SKM-1 (cell line): ENCODE measurements around the gene MICAL3.

Experiments used
- DNase-seq: peaks from one replicate; lab custom pipeline; 2025; ENCODE audit not compliant: unreplicated experiment; lab: John Stamatoyannopoulos, UW

MICAL3 gene

GRCh38 chr22:17974703-17975372 lies 49.5 kb downstream of the MICAL3 start:
- no peak for DNase-seq

GRCh38 chr22:17974087-17974486 lies 50.3 kb downstream of the MICAL3 start:
- no peak for DNase-seq

GRCh38 chr22:17973217-17973616 lies 51.1 kb downstream of the MICAL3 start:
- no peak for DNase-seq

GRCh38 chr22:17972385-17973191 lies 51.8 kb downstream of the MICAL3 start:
- no peak for DNase-seq

- DNase-seq: no peak
These were observed 52.6 kb downstream of the MICAL3 start for GRCh38 chr22:17971711-17972110.

- DNase-seq: no peak
These were observed 54.1 kb downstream of the MICAL3 start for GRCh38 chr22:17970201-17970708.

GRCh38 chr22:17969701-17970113 lies 54.7 kb downstream of the MICAL3 start:
- DNase-seq: no peak

GRCh38 chr22:17968126-17968525 lies 56.2 kb downstream of the MICAL3 start:
- no peak for DNase-seq

- no peak for DNase-seq
These were observed 58.0 kb downstream of the MICAL3 start for GRCh38 chr22:17966403-17966717.

GRCh38 chr22:17965538-17966402 lies 58.6 kb downstream of the MICAL3 start:
- no peak for DNase-seq

GRCh38 chr22:17964643-17965042 lies 59.7 kb downstream of the MICAL3 start:
- no peak for DNase-seq

GRCh38 chr22:17964156-17964555 lies 60.2 kb downstream of the MICAL3 start:
- no peak for DNase-seq

GRCh38 chr22:17963015-17963414 lies 61.3 kb downstream of the MICAL3 start:
- DNase-seq: no peak

- DNase-seq: no peak
These were observed 62.2 kb downstream of the MICAL3 start for GRCh38 chr22:17962168-17962567.

GRCh38 chr22:17961446-17961729 lies 63.0 kb downstream of the MICAL3 start:
- DNase-seq: no peak

- no peak for DNase-seq
These were observed 63.5 kb downstream of the MICAL3 start for GRCh38 chr22:17960695-17961445.

GRCh38 chr22:17960011-17960410 lies 64.3 kb downstream of the MICAL3 start:
- no peak for DNase-seq

GRCh38 chr22:17958166-17958565 lies 66.2 kb downstream of the MICAL3 start:
- no peak for DNase-seq

- DNase-seq: no peak
These were observed 66.7 kb downstream of the MICAL3 start for GRCh38 chr22:17957693-17958092.

GRCh38 chr22:17957204-17957603 lies 67.2 kb downstream of the MICAL3 start:
- DNase-seq: no peak

- no peak for DNase-seq
These were observed 67.7 kb downstream of the MICAL3 start for GRCh38 chr22:17956630-17957029.
